Spleen (tissue), 7 donors: ENCODE measurements around the gene TMOD2.

Source experiments
- POLR2A ChIP-seq, 3 donors: fragments of 450-650 bp; IDR thresholded peaks; one replicate each; pipeline ENCODE4 v1.5.1; 2017; ENCODE audit warnings: antibody characterized with exemption in 3 of 3, mild to moderate bottlenecking in 1 of 3
- POLR2AphosphoS5 ChIP-seq, 3 donors: sonication (generic); formaldehyde crosslinking; IDR thresholded peaks; one replicate each; pipeline ENCODE4 v1.5.1; 2017; ENCODE audit warnings: antibody characterized with exemption in 3 of 3
- TF ChIP-seq, protein P1 (sequence below), 11 experiments: fragments of 200-600 bp in 7 of 11; fragments of 450-650 bp in 4 of 11; sonication (generic) in 4 of 11; IDR thresholded peaks in 8 of 11; conservative IDR thresholded peaks in 3 of 11; 1 replicate in 7 of 11; 2 replicates in 4 of 11; pipeline versions ENCODE4 v1.4.0 to v1.8.0; 2016 to 2021; ENCODE audit warnings: antibody characterized with exemption in 11 of 11, inconsistent platforms in 4 of 11, mild to moderate bottlenecking in 1 of 11
- donor health status: DM: no; HTN: no; CAD: no; lungs with moderate emphysema.
- donor health status: DM: no; HTN: no; CAD: no.
- donor health status: DM: no; HTN: no; CAD: no.

DNA sequence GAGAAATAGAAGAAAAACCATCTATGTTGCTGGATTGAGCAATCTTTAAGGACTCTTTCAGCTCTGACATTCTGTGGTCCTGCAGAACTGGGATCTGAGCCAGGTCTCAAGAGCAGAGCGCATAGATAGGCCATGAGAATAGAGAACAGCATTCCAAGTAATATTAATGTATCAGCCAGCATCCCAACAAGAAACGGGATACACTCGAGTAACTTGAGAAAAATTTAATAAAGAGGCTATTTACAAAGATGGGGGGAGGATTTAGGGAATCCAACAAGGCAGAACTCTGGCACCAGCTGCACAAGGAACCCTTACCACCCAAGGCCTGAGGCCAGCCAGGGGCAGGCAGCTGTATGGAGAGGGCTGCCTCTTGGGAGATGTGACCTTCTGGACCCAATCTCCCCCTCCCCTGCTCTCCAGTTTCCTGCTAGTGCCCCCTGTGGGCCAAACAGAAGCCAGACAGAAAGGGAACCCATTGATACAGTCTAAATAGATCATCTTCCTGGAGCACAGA lies 8.2 kb downstream of the TMOD2 start:
- TF ChIP-seq, protein P1, sequence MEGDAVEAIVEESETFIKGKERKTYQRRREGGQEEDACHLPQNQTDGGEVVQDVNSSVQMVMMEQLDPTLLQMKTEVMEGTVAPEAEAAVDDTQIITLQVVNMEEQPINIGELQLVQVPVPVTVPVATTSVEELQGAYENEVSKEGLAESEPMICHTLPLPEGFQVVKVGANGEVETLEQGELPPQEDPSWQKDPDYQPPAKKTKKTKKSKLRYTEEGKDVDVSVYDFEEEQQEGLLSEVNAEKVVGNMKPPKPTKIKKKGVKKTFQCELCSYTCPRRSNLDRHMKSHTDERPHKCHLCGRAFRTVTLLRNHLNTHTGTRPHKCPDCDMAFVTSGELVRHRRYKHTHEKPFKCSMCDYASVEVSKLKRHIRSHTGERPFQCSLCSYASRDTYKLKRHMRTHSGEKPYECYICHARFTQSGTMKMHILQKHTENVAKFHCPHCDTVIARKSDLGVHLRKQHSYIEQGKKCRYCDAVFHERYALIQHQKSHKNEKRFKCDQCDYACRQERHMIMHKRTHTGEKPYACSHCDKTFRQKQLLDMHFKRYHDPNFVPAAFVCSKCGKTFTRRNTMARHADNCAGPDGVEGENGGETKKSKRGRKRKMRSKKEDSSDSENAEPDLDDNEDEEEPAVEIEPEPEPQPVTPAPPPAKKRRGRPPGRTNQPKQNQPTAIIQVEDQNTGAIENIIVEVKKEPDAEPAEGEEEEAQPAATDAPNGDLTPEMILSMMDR (IDR thresholded peaks at IDR 0.05 in 8 of 11, conservative IDR thresholded peaks at IDR 0.05 in 3 of 11): peak in 7 of 11 experiments; percentile 21 to 46 (median 32)
- TF ChIP-seq POLR2A (IDR thresholded peaks at IDR 0.05) (no peak), POLR2AphosphoS5 (IDR thresholded peaks at IDR 0.05) (peak in 2 of 3 donors; percentile 11 to 47)
